Left lung (tissue), 10 donors: Measurements from ENCODE around the gene ARRDC3. TPM values are rescaled to one million over a fixed set of nuclear protein-coding genes. Genes with fewer than 3 reads are reported as not detected.

Experiments used
- ATAC-seq: fragments of 200-7000 bp; cut with Tn5 transposase; one replicate; pipeline ENCODE4 v1.9.1; 2020; ENCODE audit warnings: moderate library complexity
- DNase-seq, 4 donors: peaks; one replicate each; pipeline ENCODE4 v3.0.0-alpha.2; 2013 to 2020
- H3K27ac ChIP-seq, 2 donors: fragments of 200-600 bp; sonication (generic) in 1 of 2; one replicate each; pipeline versions ENCODE4 v1.5.0 to v1.8.0; 2020 to 2021
- H3K27me3 ChIP-seq, 2 donors: fragments of 200-600 bp; sonication (generic) in 1 of 2; one replicate each; pipeline versions ENCODE4 v1.5.0 to v1.8.0; 2020 to 2021
- H3K36me3 ChIP-seq, 2 donors: fragments of 200-600 bp; sonication (generic) in 1 of 2; one replicate each; pipeline versions ENCODE4 v1.5.0 to v1.8.0; 2020 to 2021
- H3K4me1 ChIP-seq, 2 donors: fragments of 200-600 bp; one replicate each; pipeline ENCODE4 v1.8.0; 2021
- H3K4me3 ChIP-seq, 2 donors: fragments of 200-600 bp; sonication (generic) in 1 of 2; one replicate each; pipeline versions ENCODE4 v1.5.0 to v1.8.0; 2020 to 2021; ENCODE audit warnings: mild to moderate bottlenecking in 1 of 2
- H3K9me3 ChIP-seq, 2 donors: fragments of 200-600 bp; sonication (generic) in 1 of 2; one replicate each; pipeline versions ENCODE4 v1.5.0 to v1.8.0; 2020 to 2021
- intact Hi-C, 2 donors: fragments of 100-400 bp; cut with DNase I; formaldehyde crosslinking; loops; one replicate each; pipeline versions ENCODE4 v1.11.2 to v1.14.2; 2022
- polyA plus RNA-seq, 6 donors: library from polyadenylated mRNA; unstranded; fragments of 120-200 nt; gene quantifications; one replicate each; pipeline ENCODE4 v1.2.1, GENCODE V29; 2013; ENCODE audit not compliant: insufficient read length in 6 of 6
- total RNA-seq, 2 donors: library from RNA; stranded (reverse); fragmentation: NEBNext Ultra II Directional; extraction: Animal tissue kit (Norgen Biotek cat#: 25700); gene quantifications; one replicate each; pipeline ENCODE4 v1.2.1, GENCODE V29; 2021
- TF ChIP-seq, protein P1 (sequence below), 2 donors: fragments of 200-600 bp; sonication (generic) in 1 of 2; IDR thresholded peaks; one replicate each; pipeline versions ENCODE4 v1.5.0 to v1.8.0; 2021; ENCODE audit warnings: antibody characterized with exemption in 2 of 2
- donor health status: DM: no; HTN: yes; CAD: no.
- donor health status: DM: no; HTN: no; CAD: no.

Gene ARRDC3
- total and polyA plus RNA-seq, 8 donors = 80.3 to 286 (median 128) TPM

DNA sequence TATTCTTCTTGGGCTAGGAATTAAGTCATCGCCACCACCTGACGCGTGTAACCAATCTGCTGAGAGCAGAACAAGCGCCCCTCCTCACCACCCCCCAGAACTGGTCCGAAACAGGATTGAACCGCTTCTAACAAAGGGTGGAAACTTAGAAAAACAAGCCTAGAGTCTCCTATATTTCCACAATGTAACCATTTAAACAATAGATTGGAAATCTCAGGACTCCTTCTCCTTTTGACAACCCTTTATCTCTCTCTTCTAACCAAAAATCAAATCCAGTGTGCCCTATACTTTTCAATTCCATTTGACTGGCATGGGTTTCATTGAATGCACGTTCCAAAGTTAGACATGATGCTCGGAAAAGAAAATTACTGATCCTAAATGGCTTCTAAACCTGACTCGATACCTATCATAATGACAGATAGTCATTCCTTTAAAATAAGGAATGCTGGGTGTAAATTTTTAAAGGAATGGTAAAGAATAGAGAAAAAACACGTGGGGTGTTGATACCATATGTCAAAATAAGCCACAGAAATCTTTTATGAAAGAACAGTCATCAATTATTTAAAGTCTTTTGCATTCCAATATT is 1.2 kb downstream of the ARRDC3 start:
- Histone ChIP-seq H3K4me3 (peak overlapping the region; percentile 63 to 76), H3K4me1 (peaks cover 7 to 34% of the 10 kb centered on the region in 2 donors), H3K27me3 (no peaks in the 10 kb centered on the region), H3K36me3 (peaks cover 0 to 12% of the 10 kb centered on the region in 2 donors), H3K27ac (peak overlapping the region; percentile 99 to 100), H3K9me3 (no peaks in the 10 kb centered on the region)
- TF ChIP-seq, protein P1, sequence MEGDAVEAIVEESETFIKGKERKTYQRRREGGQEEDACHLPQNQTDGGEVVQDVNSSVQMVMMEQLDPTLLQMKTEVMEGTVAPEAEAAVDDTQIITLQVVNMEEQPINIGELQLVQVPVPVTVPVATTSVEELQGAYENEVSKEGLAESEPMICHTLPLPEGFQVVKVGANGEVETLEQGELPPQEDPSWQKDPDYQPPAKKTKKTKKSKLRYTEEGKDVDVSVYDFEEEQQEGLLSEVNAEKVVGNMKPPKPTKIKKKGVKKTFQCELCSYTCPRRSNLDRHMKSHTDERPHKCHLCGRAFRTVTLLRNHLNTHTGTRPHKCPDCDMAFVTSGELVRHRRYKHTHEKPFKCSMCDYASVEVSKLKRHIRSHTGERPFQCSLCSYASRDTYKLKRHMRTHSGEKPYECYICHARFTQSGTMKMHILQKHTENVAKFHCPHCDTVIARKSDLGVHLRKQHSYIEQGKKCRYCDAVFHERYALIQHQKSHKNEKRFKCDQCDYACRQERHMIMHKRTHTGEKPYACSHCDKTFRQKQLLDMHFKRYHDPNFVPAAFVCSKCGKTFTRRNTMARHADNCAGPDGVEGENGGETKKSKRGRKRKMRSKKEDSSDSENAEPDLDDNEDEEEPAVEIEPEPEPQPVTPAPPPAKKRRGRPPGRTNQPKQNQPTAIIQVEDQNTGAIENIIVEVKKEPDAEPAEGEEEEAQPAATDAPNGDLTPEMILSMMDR (IDR thresholded peaks at IDR 0.05) = no peak
- DNase-seq (peak in 3 of 4 donors; percentile 92 to 96 (median 92)), ATAC-seq (peak; percentile 49)
- intact Hi-C loops = loop anchor here in 1 of 2 donors (5.0 to 10.0 kb wide), 2 partner anchors 157 to 280 kb away; no protein-coding TSS in a partner anchor

DNA sequence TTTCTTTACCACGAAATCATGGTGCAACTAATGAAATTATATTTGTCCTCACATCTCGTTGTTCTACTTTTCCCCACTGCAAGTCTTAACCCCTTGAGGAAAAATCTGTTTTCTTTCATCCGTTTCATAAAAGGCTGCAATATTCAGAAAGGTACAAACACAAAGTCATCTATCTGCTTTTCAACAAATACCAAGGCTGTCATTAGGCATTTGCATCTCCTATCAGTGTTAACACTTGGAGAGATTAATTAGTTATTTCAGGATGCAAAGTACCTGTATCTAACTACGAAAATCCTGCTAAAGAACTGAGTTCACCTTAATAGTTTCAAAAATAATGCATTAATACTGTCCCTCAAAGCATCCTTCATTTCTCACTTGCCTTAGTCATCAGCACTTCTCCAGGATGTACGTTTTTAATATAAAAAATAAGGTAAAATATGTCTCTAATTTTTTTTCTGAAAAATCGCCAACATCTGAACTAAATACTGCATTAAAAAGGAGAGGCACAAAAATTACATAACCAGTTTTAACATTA is 1.8 kb downstream of the ARRDC3 start:
- ATAC-seq = no peak
- Histone ChIP-seq H3K4me1 (peaks cover 7 to 39% of the 10 kb centered on the region in 2 donors), H3K27me3 (no peaks in the 10 kb centered on the region), H3K4me3 (peak overlapping the region; percentile 63 to 76), H3K9me3 (no peaks in the 10 kb centered on the region), H3K36me3 (peaks cover 0 to 17% of the 10 kb centered on the region in 2 donors), H3K27ac (peak overlapping the region; percentile 99 to 100)
- TF ChIP-seq, protein P1 (IDR thresholded peaks at IDR 0.05) = no peak
- no peak for DNase-seq
- intact Hi-C loops = loop anchor here in 1 of 2 donors (5.0 to 10.0 kb wide), 2 partner anchors 157 to 279 kb away; no protein-coding TSS in a partner anchor

DNA sequence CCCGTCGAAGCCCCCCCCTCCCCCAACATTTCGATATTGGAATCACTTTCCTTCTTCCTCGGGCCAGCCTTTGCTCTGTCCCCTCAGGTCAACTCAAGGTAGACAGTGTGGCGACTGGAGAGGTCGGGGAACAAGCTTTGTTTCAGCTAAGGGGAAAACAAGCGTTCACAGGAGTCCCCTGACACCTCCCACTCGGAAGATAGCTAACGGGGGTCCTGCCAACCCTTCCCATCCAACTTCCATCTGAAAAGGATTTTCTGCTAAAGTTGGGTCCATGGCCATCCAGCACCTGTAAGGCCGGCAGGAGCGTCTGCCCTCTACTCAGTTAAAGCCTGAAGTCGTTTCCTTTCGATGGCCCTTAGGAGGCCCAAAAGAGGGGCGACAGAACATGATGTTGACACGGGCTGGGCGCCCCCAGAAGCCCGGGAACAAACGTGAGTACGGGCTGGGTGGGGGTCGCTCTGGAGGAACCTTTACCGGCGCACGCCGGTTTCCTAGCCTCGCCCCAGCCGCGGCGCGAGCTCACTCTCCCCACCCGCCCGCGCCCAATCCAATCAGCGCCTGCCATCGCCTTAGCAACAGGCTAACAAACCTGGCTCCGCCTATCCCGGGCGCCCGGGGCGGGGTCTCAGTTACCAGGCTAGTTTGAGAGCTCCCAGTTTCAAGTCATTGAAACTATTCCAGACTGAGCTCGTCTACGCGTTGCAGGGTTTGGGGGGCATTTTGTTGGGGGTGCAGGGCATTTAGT is 2.5 kb downstream of the ARRDC3 start:
- peak; percentile 78 for ATAC-seq
- peak; percentile 97 to 99 (median 99) for DNase-seq

DNA sequence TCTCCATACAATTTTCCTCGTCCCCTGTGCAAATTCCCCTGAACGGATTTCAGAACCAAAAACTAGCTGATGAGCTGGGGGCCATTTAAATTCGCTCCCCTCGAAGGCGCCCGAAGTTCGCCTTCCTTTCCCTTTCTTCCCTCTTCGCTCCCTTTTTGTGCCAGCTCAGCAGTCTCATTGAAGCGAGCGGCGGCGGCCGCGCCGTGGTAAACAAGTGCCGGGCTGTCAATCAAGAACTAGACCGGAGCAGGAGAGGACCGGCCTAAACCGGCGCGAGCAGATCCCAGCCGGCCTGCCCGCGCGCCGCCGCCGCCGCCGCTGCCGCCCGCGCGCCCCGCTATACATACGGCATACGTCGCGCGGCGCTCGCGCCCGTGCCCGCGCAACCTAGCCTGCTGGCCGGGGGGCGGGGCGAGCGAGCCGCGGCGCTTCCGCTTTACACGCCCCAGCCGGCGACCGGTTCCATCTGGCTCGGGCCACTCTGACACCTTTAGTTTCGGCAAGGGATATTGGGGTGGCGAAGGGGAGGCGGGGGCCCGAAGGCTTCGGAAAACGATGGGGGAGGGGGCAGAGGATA is 3.1 kb downstream of the ARRDC3 start:
- H3K27me3 ChIP-seq = no peaks in the 10 kb centered on the region
- intact Hi-C loops = loop anchor here in 1 of 2 donors (5.0 to 10.0 kb wide), 2 partner anchors 155 to 278 kb away; no protein-coding TSS in a partner anchor
- peak; percentile 66 for ATAC-seq
- DNase-seq = peak; percentile 94 to 99 (median 96)
- H3K4me3 ChIP-seq = peak overlapping the region; percentile 63 to 76
- TF ChIP-seq, protein P1 (IDR thresholded peaks at IDR 0.05) = no peak
- H3K27ac ChIP-seq = peak overlapping the region; percentile 99 to 100
- no peaks in the 10 kb centered on the region for H3K9me3 ChIP-seq
- peaks cover 0 to 30% of the 10 kb centered on the region in 2 donors for H3K36me3 ChIP-seq
- peaks cover 7 to 52% of the 10 kb centered on the region in 2 donors for H3K4me1 ChIP-seq

More for the DNA sequence above, 2.5 kb downstream of the ARRDC3 start:
- H3K4me1 ChIP-seq = peaks cover 7 to 46% of the 10 kb centered on the region in 2 donors
- peak overlapping the region; percentile 63 to 76 for H3K4me3 ChIP-seq
- peaks cover 0 to 23% of the 10 kb centered on the region in 2 donors for H3K36me3 ChIP-seq
- TF ChIP-seq, protein P1 (IDR thresholded peaks at IDR 0.05) = no peak
- H3K27me3 ChIP-seq = no peaks in the 10 kb centered on the region
- H3K9me3 ChIP-seq = no peaks in the 10 kb centered on the region
- intact Hi-C loops = loop anchor here in 1 of 2 donors (5.0 to 10.0 kb wide), 2 partner anchors 156 to 278 kb away; no protein-coding TSS in a partner anchor
- H3K27ac ChIP-seq = peak overlapping the region; percentile 99 to 100
